Keratinocyte (primary cell): Measurements from ENCODE around the gene FBXO38. TPM values are rescaled to one million over a fixed set of nuclear protein-coding genes. Genes with fewer than 3 reads are reported as not detected.

ENCODE experiments used
- DNase-seq: peaks from one replicate; pipeline ENCODE4 v3.0.0-alpha.2; 2011; ENCODE audit warnings: low read depth, missing footprints, low spot score
- FAIRE-seq: peaks from 2 replicates; lab custom pipeline; 2011; peaks lifted over from hg19 to GRCh38; lab: Jason Lieb, UNC
- H2AFZ ChIP-seq: 2 replicates; pipeline ENCODE4 v1.6.0; 2012; ENCODE audit warnings: low read length, control low read depth, inconsistent platforms; ENCODE audit not compliant: control insufficient read depth
- H3K27ac ChIP-seq: 2 replicates; pipeline ENCODE4 v1.5.1; 2011; ENCODE audit warnings: low read length; ENCODE audit not compliant: control insufficient read depth, insufficient read depth
- H3K27me3 ChIP-seq: 3 replicates; pipeline ENCODE4 v1.6.0; 2011; ENCODE audit warnings: low read length; ENCODE audit not compliant: control insufficient read depth, insufficient read depth; ENCODE audit errors: extremely low read depth
- H3K36me3 ChIP-seq, 2 experiments: 2 replicates in 1 of 2; 3 replicates in 1 of 2; pipeline ENCODE4 v1.5.1; 2011; ENCODE audit warnings: low read length in 2 of 2, mild to moderate bottlenecking in 1 of 2; ENCODE audit not compliant: control insufficient read depth in 2 of 2, insufficient read depth in 2 of 2; ENCODE audit errors: extremely low read depth in 1 of 2
- H3K4me1 ChIP-seq: 3 replicates; pipeline ENCODE4 v1.5.1; 2011; ENCODE audit warnings: low read length; ENCODE audit not compliant: control insufficient read depth, insufficient read depth; ENCODE audit errors: extremely low read depth
- H3K4me2 ChIP-seq: 3 replicates; pipeline ENCODE4 v1.6.0; 2011; ENCODE audit warnings: low read depth, low read length; ENCODE audit not compliant: control insufficient read depth, insufficient read depth; ENCODE audit errors: extremely low read depth
- H3K4me3 ChIP-seq, 3 experiments: fragments of 200-600 bp in 1 of 3; sonication (generic) in 1 of 3; 2 replicates in 2 of 3; 3 replicates in 1 of 3; pipeline ENCODE4 v1.5.1; 2011 to 2016; ENCODE audit warnings: low read length in 3 of 3, mild to moderate bottlenecking in 3 of 3, control low read depth in 2 of 3, inconsistent platforms in 1 of 3, low read depth in 1 of 3, mixed read lengths in 1 of 3, mixed run types in 1 of 3, moderate library complexity in 1 of 3; ENCODE audit not compliant: control insufficient read depth in 2 of 3, insufficient read depth in 2 of 3; ENCODE audit errors: extremely low read depth in 1 of 3
- H3K79me2 ChIP-seq: 2 replicates; pipeline ENCODE4 v1.6.0; 2012; ENCODE audit warnings: low read length; ENCODE audit not compliant: control insufficient read depth, insufficient read depth
- H3K9ac ChIP-seq: 3 replicates; pipeline ENCODE4 v1.6.0; 2011; ENCODE audit warnings: low read length; ENCODE audit not compliant: control insufficient read depth, insufficient read depth; ENCODE audit errors: extremely low read depth
- H3K9me1 ChIP-seq: 3 replicates; pipeline ENCODE4 v1.6.0; 2011; ENCODE audit warnings: low read length; ENCODE audit not compliant: control insufficient read depth, insufficient read depth; ENCODE audit errors: extremely low read depth
- H3K9me3 ChIP-seq: 2 replicates; pipeline ENCODE4 v1.5.1; 2012; ENCODE audit warnings: low read depth, low read length; ENCODE audit not compliant: control insufficient read depth
- H4K20me1 ChIP-seq: 3 replicates; pipeline ENCODE4 v1.6.0; 2011; ENCODE audit warnings: low read length; ENCODE audit not compliant: control insufficient read depth, insufficient read depth; ENCODE audit errors: extremely low read depth
- EZH2 ChIP-seq: IDR thresholded peaks from one replicate; pipeline ENCODE4 v1.6.1; 2012; ENCODE audit warnings: inconsistent platforms, mild to moderate bottlenecking, low read length, moderate library complexity
- dilution Hi-C: fragments of 300-500 bp; cut with MboI; formaldehyde crosslinking; loops from one replicate; pipeline ENCODE4 v1.7.0; 2020; ENCODE audit warnings: low sequenced_read_pairs; ENCODE audit not compliant: extremely low pct_ligation_motif_present
- polyA plus RNA-seq, 5 experiments: library from polyadenylated mRNA; depleted of rRNA in 3 of 5; stranded (reverse) in 3 of 5; stranded (forward) in 1 of 5; unstranded in 1 of 5; fragments of >200 nt; gene quantifications; 1 replicate in 1 of 5; 2 replicates in 3 of 5; 3 replicates in 1 of 5; pipeline versions ENCODE4 v1.2.1 to v1.2.3, GENCODE V29; 2011 to 2012; ENCODE audit warnings: missing spikeins in 2 of 5, low read depth in 1 of 5, low replicate concordance in 1 of 5
- TF ChIP-seq, protein P1 (sequence below), 3 experiments: IDR thresholded peaks in 1 of 3; conservative IDR thresholded peaks in 1 of 3; optimal IDR thresholded peaks in 1 of 3; 2 replicates in 2 of 3; 3 replicates in 1 of 3; pipeline versions ENCODE3 to v1.5.1; 2011; ENCODE audit warnings: low read length in 3 of 3, mild to moderate bottlenecking in 3 of 3, moderate library complexity in 2 of 3, control low read depth in 1 of 3, inconsistent platforms in 1 of 3; ENCODE audit not compliant: insufficient read depth in 2 of 3; ENCODE audit errors: extremely low read depth in 1 of 3

FBXO38 gene
- polyA plus RNA-seq, 1 donor (not counting 4 experiments of a cell fraction or from before 2014, with no cell fraction given) = 30.4 TPM

DNA sequence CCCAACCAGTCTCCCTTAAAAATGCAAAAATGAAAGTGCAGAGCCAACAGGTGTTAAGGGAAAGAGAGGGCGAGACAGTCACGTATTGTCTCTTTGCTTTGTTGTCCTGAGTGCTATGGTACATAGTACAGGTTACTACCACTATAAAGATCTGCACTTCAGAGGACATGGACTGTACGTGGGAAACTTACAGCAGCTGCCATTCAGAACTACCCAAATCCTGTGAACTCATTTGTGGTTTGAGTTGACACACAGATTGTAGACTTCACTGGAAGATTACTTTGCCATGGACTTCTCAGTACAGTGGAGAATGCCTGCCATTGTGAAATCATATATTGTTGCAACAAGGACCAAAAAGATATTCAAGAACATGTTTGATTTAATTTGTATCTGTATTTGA lies 34.8 kb downstream of the FBXO38 start:
- Histone ChIP-seq H3K4me1 (no peaks in the 10 kb centered on the region), H3K79me2 (no peaks in the 10 kb centered on the region), H3K4me3 (no peak overlapping the region), H4K20me1 (peaks cover 3% of the 10 kb centered on the region), H3K4me2 (no peak overlapping the region), H3K9me1 (no peaks in the 10 kb centered on the region), H3K27ac (no peak overlapping the region), H3K36me3 (peaks cover 13% of the 10 kb centered on the region in 2 experiments), H3K9ac (no peak overlapping the region), H3K9me3 (no peaks in the 10 kb centered on the region), H3K27me3 (no peaks in the 10 kb centered on the region), H2AFZ (no peak overlapping the region)
- FAIRE-seq = no peak
- no peak for TF ChIP-seq EZH2
- TF ChIP-seq, protein P1, sequence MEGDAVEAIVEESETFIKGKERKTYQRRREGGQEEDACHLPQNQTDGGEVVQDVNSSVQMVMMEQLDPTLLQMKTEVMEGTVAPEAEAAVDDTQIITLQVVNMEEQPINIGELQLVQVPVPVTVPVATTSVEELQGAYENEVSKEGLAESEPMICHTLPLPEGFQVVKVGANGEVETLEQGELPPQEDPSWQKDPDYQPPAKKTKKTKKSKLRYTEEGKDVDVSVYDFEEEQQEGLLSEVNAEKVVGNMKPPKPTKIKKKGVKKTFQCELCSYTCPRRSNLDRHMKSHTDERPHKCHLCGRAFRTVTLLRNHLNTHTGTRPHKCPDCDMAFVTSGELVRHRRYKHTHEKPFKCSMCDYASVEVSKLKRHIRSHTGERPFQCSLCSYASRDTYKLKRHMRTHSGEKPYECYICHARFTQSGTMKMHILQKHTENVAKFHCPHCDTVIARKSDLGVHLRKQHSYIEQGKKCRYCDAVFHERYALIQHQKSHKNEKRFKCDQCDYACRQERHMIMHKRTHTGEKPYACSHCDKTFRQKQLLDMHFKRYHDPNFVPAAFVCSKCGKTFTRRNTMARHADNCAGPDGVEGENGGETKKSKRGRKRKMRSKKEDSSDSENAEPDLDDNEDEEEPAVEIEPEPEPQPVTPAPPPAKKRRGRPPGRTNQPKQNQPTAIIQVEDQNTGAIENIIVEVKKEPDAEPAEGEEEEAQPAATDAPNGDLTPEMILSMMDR (optimal IDR thresholded peaks at IDR 0.05 in 1 of 3, IDR thresholded peaks at IDR 0.05 in 1 of 3, conservative IDR thresholded peaks at IDR 0.05 in 1 of 3; ENCODE audit: extremely low read depth in 1 of 3, insufficient read depth in 2 of 3, low read length in 3 of 3) = no peak
- DNase-seq = no peak
- dilution Hi-C loops = no loop called here

DNA sequence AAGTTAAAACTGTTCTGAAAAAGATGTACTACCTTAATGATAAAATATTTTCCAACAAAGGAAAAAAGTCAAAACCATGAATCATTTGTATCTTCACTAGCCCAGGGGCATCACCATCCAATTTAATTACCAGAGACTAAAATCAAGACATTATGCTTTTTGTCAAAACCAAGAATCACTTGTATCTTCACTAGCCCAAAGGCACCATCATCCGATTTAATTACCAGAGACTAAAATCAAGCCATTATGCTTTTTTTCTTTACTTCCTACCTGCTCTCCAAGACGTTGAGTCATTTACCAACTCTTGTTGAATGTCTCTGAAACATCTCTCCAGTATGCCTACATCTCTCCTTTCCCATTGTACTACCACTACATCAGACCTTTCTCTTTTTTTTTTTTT lies 37.9 kb downstream of the FBXO38 start:
- no peaks in the 10 kb centered on the region for H3K9me3 ChIP-seq
- no peak overlapping the region for H3K27ac ChIP-seq
- H2AFZ ChIP-seq = no peak overlapping the region
- H3K9ac ChIP-seq = no peak overlapping the region
- FAIRE-seq = no peak
- H3K9me1 ChIP-seq = no peaks in the 10 kb centered on the region
- H3K4me1 ChIP-seq = no peaks in the 10 kb centered on the region
- no peaks in the 10 kb centered on the region for H3K79me2 ChIP-seq
- H3K36me3 ChIP-seq = peaks cover 20 to 35% of the 10 kb centered on the region in 2 experiments
- dilution Hi-C loops = no loop called here
- no peaks in the 10 kb centered on the region for H3K27me3 ChIP-seq
- H4K20me1 ChIP-seq = peaks cover 3% of the 10 kb centered on the region
- TF ChIP-seq, protein P1 (optimal IDR thresholded peaks at IDR 0.05 in 1 of 3, IDR thresholded peaks at IDR 0.05 in 1 of 3, conservative IDR thresholded peaks at IDR 0.05 in 1 of 3; ENCODE audit: extremely low read depth in 1 of 3, insufficient read depth in 2 of 3, low read length in 3 of 3) = no peak
- no peak for TF ChIP-seq EZH2
- no peak overlapping the region for H3K4me3 ChIP-seq
- H3K4me2 ChIP-seq = no peak overlapping the region
- no peak for DNase-seq
